Liver (tissue), 9 donors: ENCODE data around the gene SLC14A1. TPM values are rescaled to one million over a fixed set of nuclear protein-coding genes. Genes with fewer than 3 reads are reported as not detected.
A peak's percentile ranks its signal among the peaks of the same experiment; 100 is the strongest.

Experiments used
- DNase-seq: peaks from one replicate; pipeline ENCODE4 v3.0.0-alpha.2; 2017; ENCODE audit warnings: low spot score
- H3K27ac ChIP-seq, 2 donors: one replicate each; pipeline ENCODE4 v1.7.0; 2013; ENCODE audit warnings: inconsistent platforms in 2 of 2, low read length in 2 of 2, control low read depth in 1 of 2, low read depth in 1 of 2, mild to moderate bottlenecking in 1 of 2
- H3K27me3 ChIP-seq, 4 donors: one replicate each; pipeline versions ENCODE4 v1.6.1 to v1.7.0; 2013; ENCODE audit warnings: low read length in 3 of 4, inconsistent platforms in 1 of 4, mild to moderate bottlenecking in 1 of 4, moderate library complexity in 1 of 4; ENCODE audit not compliant: control insufficient read depth in 4 of 4, insufficient read depth in 4 of 4
- H3K36me3 ChIP-seq, 4 donors: one replicate each; pipeline versions ENCODE4 v1.6.1 to v1.7.0; 2013; ENCODE audit warnings: low read length in 3 of 4, mild to moderate bottlenecking in 3 of 4, low read depth in 1 of 4, moderate library complexity in 1 of 4; ENCODE audit not compliant: control insufficient read depth in 4 of 4, insufficient read depth in 3 of 4
- H3K4me1 ChIP-seq, 4 donors: one replicate each; pipeline versions ENCODE4 v1.6.1 to v1.7.0; 2013; ENCODE audit warnings: low read length in 3 of 4, mild to moderate bottlenecking in 3 of 4, moderate library complexity in 1 of 4; ENCODE audit not compliant: control insufficient read depth in 4 of 4, insufficient read depth in 4 of 4
- H3K4me3 ChIP-seq, 3 donors: one replicate each; pipeline versions ENCODE4 v1.6.1 to v1.7.0; 2013; ENCODE audit warnings: low read length in 3 of 3, control low read depth in 1 of 3, low read depth in 1 of 3, mild to moderate bottlenecking in 1 of 3
- H3K9ac ChIP-seq, 2 donors: one replicate each; pipeline ENCODE4 v1.7.0; 2013; ENCODE audit warnings: low read length in 2 of 2, mild to moderate bottlenecking in 2 of 2, moderate library complexity in 2 of 2, control low read depth in 1 of 2, low read depth in 1 of 2
- H3K9me3 ChIP-seq, 4 donors: one replicate each; pipeline versions ENCODE4 v1.6.1 to v1.7.0; 2013; ENCODE audit warnings: low read length in 3 of 4; ENCODE audit not compliant: control insufficient read depth in 4 of 4
- ATF3 ChIP-seq: IDR thresholded peaks from 2 replicates; pipeline ENCODE4 v1.6.1; 2016; ENCODE audit warnings: antibody characterized with exemption
- CTCF ChIP-seq: fragments of 150-350 bp; IDR thresholded peaks from 2 replicates; pipeline ENCODE4 v1.5.1; 2017; ENCODE audit warnings: improper control_type of control experiment, low read depth, low read length; ENCODE audit not compliant: missing input control
- EGR1 ChIP-seq, 2 donors: IDR thresholded peaks; 2 replicates each; pipeline ENCODE4 v1.6.1; 2016 to 2018; ENCODE audit warnings: antibody characterized with exemption in 2 of 2, low read depth in 2 of 2
- FOXA1 ChIP-seq: IDR thresholded peaks from 2 replicates; pipeline ENCODE4 v1.6.1; 2016; ENCODE audit warnings: antibody characterized with exemption
- FOXA2 ChIP-seq: IDR thresholded peaks from 2 replicates; pipeline ENCODE4 v1.6.1; 2016; ENCODE audit warnings: antibody characterized with exemption
- HNF4A ChIP-seq, 2 donors: conservative IDR thresholded peaks; 2 replicates each; pipeline ENCODE4 v1.6.1; 2016; ENCODE audit warnings: antibody characterized with exemption in 2 of 2, mild to moderate bottlenecking in 2 of 2
- HNF4G ChIP-seq: IDR thresholded peaks from 2 replicates; pipeline ENCODE4 v1.6.1; 2016; ENCODE audit warnings: antibody characterized with exemption
- NR2F2 ChIP-seq: IDR thresholded peaks from 2 replicates; pipeline ENCODE4 v1.6.1; 2016; ENCODE audit warnings: antibody characterized with exemption
- RAD21 ChIP-seq, 2 donors: IDR thresholded peaks; 2 replicates each; pipeline ENCODE4 v1.6.1; 2016; ENCODE audit warnings: antibody characterized with exemption in 2 of 2, mild to moderate bottlenecking in 2 of 2
- REST ChIP-seq: IDR thresholded peaks from 2 replicates; pipeline ENCODE4 v1.6.1; 2016; ENCODE audit warnings: antibody characterized with exemption, mild to moderate bottlenecking
- SP1 ChIP-seq: IDR thresholded peaks from 2 replicates; pipeline ENCODE4 v1.6.1; 2018; ENCODE audit warnings: antibody characterized with exemption, mild to moderate bottlenecking
- TAF1 ChIP-seq: conservative IDR thresholded peaks from 2 replicates; pipeline ENCODE4 v1.6.1; 2016; ENCODE audit warnings: antibody characterized with exemption, mild to moderate bottlenecking
- WGBS: extraction: QIAGEN DNeasy Blood & Tissue Kit; methylation state at CpG from one replicate; pipeline ENCODE4 v1.1.7; 2013; 5-methylcytosine and 5-hydroxymethylcytosine counted together
- polyA plus RNA-seq, 2 donors: library from polyadenylated mRNA; stranded (reverse) in 1 of 2; unstranded in 1 of 2; fragments of 200-250 nt in 1 of 2; fragments of >200 nt in 1 of 2; fragmentation: Nextera tagmentation in 1 of 2; extraction: Ambion mirVana in 1 of 2; gene quantifications; one replicate each; pipeline versions ENCODE4 v1.2.1 to v1.2.3, GENCODE V29; 2013 to 2015
- total RNA-seq, 2 donors: library from RNA; depleted of rRNA; stranded (reverse); fragments of >200 nt; gene quantifications; one replicate each; pipeline ENCODE4 v1.2.3, GENCODE V29; 2014
- TF ChIP-seq, protein P1 (sequence below): IDR thresholded peaks from 2 replicates; pipeline ENCODE4 v1.6.1; 2016; ENCODE audit warnings: antibody characterized with exemption
- donor health status: healthy.
- donor health status: healthy.
- donor health status: healthy.
- donor health status: healthy.
- donor health status: healthy.

SLC14A1 gene
- total and polyA plus RNA-seq, 4 donors = 0.56 to 96.7 (median 0.80) TPM

DNA sequence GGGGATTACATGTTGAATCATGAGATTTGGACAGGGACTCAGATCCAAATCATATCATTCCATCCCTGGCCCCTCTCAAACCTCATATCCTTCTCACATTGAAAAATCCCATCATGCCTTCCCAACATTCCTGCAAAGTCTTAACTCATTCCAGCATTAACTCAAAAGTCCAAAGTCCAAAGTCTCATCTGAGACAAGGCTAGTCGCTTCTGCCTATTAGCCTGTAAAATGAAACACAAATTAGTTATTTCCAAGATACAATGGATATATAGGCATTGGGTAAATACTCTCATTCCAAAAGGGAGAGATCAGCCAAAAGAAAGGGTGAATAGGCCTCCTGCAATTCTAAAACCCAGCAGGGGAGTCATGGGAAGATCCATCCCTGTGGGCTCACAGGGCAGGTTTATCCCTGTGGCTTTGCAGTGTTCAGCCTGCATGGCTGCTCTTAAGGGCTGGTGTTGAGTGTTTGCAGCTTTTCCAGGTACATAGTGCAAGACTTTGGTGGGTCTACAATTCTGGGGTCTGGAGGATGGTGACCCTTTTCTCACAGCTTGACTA lies 21.2 kb upstream of the SLC14A1 start:
- 49% methylated on average over 1 of the region's 1 CpG for WGBS
- H3K9me3 ChIP-seq = no peaks in the 10 kb centered on the region
- H3K4me3 ChIP-seq = no peak overlapping the region
- no peak for TF ChIP-seq ATF3
- peak; percentile 43 to 54 for TF ChIP-seq HNF4A (conservative IDR thresholded peaks at IDR 0.05)
- H3K27ac ChIP-seq = no peak overlapping the region
- H3K27me3 ChIP-seq = no peaks in the 10 kb centered on the region
- H3K9ac ChIP-seq = no peak overlapping the region
- H3K36me3 ChIP-seq = no peaks in the 10 kb centered on the region
- no peak for DNase-seq
- H3K4me1 ChIP-seq = no peaks in the 10 kb centered on the region

- H3K36me3 ChIP-seq = no peaks in the 10 kb centered on the region
- H3K9ac ChIP-seq = no peak overlapping the region
- 80% methylated on average over 4 of the region's 4 CpGs for WGBS
- peaks cover 0 to 11% (median 0%) of the 10 kb centered on the region in 4 donors for H3K9me3 ChIP-seq
- no peak for TF ChIP-seq FOXA2
- TF ChIP-seq FOXA1 = no peak
- TF ChIP-seq NR2F2 = no peak
- TF ChIP-seq ATF3 = no peak
- no peak for TF ChIP-seq SP1
- H3K27me3 ChIP-seq = no peaks in the 10 kb centered on the region
- DNase-seq = no peak
- H3K4me3 ChIP-seq = no peak overlapping the region
- no peak overlapping the region for H3K27ac ChIP-seq
- H3K4me1 ChIP-seq = no peaks in the 10 kb centered on the region
Observed at GRCh38 chr18:45708831-45709230, 15.2 kb upstream of the SLC14A1 start.

DNA sequence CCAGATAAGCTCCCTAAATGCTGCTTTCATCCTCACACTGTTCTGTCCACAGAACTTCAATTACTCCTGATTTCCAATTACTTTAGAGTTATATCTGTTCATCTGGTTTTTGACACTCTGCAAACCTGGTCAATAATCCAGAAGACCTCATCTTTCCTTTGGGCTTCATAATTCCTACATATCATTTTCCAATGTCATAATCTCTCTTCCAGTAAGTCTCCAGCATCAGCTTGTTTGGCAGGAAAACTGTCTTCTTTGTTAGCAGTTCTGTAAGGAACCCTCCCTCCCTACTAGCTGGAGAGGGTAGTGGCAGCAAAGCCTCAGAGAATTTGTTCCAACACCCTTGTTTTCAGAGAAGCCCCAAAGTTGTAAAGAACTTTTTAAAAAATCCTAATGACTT lies 11.9 kb upstream of the SLC14A1 start:
- H3K36me3 ChIP-seq = no peaks in the 10 kb centered on the region
- H3K4me1 ChIP-seq = no peaks in the 10 kb centered on the region
- H3K27me3 ChIP-seq = no peaks in the 10 kb centered on the region
- no peak overlapping the region for H3K9ac ChIP-seq
- peaks cover 0 to 11% (median 0%) of the 10 kb centered on the region in 4 donors for H3K9me3 ChIP-seq
- H3K4me3 ChIP-seq = no peak overlapping the region
- TF ChIP-seq RAD21 (IDR thresholded peaks at IDR 0.05) (no peak), TAF1 (no peak), EGR1 (IDR thresholded peaks at IDR 0.05; ENCODE audit: low read depth in 2 of 2) (no peak), NR2F2 (no peak), CTCF (no peak), REST (no peak), SP1 (no peak), HNF4G (no peak), FOXA2 (no peak)
- TF ChIP-seq, protein P1, sequence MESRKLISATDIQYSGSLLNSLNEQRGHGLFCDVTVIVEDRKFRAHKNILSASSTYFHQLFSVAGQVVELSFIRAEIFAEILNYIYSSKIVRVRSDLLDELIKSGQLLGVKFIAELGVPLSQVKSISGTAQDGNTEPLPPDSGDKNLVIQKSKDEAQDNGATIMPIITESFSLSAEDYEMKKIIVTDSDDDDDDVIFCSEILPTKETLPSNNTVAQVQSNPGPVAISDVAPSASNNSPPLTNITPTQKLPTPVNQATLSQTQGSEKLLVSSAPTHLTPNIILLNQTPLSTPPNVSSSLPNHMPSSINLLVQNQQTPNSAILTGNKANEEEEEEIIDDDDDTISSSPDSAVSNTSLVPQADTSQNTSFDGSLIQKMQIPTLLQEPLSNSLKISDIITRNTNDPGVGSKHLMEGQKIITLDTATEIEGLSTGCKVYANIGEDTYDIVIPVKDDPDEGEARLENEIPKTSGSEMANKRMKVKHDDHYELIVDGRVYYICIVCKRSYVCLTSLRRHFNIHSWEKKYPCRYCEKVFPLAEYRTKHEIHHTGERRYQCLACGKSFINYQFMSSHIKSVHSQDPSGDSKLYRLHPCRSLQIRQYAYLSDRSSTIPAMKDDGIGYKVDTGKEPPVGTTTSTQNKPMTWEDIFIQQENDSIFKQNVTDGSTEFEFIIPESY = no peak
- no peak for DNase-seq
- H3K27ac ChIP-seq = no peak overlapping the region
